Skin epidermis (tissue), 12 donors: ENCODE measurements around the gene PCMTD2.

ENCODE experiments used
- H3K27ac ChIP-seq, 21 experiments: fragments of 200-600 bp; sonication (generic) in 11 of 21; one replicate each; pipeline ENCODE4 v1.5.0; 2020; ENCODE audit warnings: mild to moderate bottlenecking in 3 of 21, inconsistent platforms in 2 of 21, moderate library complexity in 2 of 21
- H3K4me3 ChIP-seq, 7 experiments: fragments of 200-600 bp; sonication (generic) in 2 of 7; one replicate each; pipeline ENCODE4 v1.5.0; 2020; ENCODE audit warnings: inconsistent platforms in 2 of 7, mild to moderate bottlenecking in 2 of 7, moderate library complexity in 1 of 7

The PCMTD2 gene

DNA sequence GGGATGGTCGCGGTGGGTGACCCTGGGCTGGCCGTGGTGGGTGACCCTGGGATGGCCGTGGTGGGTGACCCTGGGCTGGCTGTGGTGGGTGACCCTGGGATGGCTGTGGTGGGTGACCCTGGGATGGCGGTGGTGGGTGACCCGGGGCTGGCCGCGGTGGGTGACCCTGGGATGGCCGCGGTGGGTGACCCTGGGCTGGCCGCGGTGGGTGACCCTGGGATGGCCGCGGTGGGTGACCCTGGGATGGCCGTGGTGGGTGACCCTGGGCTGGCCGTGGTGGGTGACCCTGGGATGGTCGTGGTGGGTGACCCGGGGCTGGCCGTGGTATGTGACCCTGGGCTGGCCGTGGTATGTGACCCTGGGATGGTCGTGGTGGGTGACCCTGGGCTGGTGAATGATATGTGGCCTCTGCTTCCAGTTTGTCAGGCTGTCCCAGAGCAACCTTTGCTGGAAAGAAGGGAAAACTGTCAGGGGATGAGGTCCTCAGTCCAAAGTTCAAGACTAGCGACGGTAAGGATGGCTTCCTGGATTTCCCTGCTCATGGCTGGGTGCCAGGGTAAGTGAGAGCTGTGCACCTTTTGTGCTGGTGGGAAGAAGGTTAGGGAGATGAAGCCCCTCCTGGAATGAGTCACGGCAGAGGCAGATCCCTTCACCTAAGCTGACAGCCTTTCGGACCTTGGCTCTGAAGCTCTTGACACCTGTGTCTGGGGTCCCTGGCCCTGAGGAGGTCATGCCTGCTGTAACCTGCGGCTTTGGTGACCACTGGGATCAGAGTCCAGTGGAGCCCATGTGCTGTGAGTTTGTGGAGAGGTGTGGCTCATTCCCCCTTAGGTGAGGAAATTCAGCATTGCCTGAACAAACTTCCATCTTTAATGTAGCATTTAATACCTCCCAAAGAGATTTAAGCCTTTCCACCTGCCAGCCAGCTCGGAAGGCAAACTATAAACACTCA is 19.1 kb upstream of the PCMTD2 start:
- H3K4me3 ChIP-seq, result no peak overlapping the region
- no peak overlapping the region for H3K27ac ChIP-seq

DNA sequence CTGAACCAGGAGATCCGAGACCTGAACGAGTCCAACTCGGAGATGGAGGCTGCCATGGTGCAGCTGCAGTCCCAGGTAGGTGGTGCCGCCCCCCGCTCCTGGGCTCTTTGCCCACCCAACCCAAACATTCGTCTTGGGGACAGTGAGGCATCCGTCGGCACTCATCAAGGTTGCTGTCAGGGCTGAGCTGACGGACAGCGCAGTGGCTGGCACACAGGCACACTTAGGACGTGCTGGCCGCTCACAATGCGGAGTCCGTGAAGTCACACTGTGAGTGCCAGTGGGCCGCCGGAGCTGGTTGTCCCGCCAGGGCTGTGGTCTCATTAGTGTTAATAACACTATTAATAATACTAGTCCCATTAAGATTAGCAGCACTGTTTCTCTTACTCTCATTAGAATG is 18.2 kb upstream of the PCMTD2 start:
- Histone ChIP-seq H3K27ac (no peak overlapping the region), H3K4me3 (no peak overlapping the region)

DNA sequence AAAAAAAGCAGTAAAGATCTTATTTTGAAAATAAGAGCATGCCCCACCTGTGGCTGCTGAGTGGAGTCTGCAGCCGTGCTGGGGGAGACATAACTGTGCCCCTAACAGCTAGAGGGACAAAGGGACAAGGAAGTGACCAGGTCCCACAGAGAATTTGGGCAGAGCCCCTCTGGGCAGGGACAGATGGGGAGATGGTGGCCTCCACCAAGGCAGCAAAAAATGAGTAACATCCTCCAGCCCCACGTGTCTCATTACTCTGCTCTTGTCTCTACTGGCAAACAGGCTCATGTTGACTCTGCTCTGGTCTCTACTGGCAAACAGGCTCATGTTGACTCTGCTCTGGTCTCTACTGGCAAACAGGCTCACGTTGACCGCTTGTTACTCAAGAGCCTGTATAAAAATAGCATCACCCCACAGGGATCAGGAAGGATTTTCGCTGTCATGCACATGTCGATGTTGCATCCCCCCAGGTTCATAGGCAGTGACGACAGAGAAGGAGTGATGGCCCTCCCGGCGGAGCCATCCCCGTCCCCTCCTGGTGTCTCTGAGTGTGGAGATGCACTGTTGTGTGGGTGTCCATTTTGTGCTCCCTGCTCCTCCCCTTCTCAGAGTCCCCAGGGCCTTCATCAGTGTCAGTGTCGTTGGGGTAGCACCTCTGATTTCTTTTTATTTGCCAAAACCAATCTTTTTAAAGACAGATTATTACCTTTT is 17.3 kb upstream of the PCMTD2 start:
- Histone ChIP-seq H3K4me3 (no peak overlapping the region), H3K27ac (no peak overlapping the region)

DNA sequence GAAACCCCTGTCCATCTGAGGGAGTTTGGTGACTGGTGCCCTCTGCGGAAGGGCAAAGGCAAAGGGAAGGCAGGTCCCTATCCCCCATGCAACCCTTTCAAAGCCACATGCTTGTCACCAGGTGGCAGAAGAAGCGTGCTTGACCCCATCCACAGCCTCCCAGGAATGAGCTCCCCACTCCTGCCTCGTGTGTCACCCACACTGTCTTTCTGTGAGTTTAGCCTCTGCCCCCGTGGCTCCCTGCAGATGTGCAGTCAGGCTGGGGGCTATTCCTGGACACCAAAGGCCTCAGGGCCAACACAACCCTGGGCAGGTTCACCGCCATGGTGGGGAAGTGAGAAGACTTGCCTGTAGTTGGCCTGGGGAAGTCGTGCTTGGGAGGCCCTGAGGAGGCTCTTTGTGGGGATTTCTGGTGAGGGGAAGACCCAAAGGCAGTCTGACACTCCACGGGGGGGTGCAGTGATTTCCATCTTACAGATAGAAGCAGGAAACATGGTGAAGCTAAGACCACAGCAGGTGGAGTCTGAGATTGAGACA is 16.6 kb upstream of the PCMTD2 start:
- H3K27ac ChIP-seq, result no peak overlapping the region

DNA sequence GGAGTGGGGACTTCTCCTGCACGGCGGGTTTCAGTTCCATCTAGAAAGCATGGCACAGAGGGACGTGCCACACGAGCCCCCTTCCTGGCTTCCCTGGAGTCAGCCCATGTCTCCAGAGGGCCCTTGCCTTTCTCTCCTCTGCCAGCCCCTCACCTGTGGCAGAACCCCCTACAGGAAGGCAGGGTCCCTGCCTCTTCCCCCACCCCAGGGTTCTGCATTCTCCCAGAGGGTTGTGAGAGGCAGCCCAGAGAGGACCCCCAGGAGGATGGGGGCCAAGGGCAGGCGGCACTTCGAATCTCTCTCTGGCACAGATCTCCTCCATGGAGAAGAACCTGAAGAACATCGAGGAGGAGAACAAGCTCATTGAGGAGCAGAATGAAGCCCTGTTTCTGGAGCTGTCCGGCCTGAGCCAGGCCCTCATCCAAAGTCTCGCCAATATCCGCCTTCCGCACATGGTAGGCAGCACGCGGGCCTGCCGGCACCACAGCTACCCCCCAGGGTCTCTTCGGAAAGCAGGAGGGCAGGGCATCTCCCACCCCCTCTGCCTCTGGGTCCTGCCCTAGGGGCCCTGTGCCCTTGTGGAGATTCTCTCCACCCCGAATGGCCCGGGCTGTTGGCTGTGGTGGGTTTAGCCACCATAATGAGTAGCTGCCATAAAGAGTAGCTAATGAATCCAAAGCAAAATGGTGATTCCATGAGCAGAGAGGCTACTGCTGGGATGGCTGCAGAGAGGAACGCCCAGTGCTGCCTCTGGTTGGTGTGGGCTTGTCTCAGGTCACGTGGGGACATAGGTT is 15.9 kb upstream of the PCMTD2 start:
- H3K27ac ChIP-seq, result no peak overlapping the region
- H3K4me3 ChIP-seq, result no peak overlapping the region

More for the DNA sequence above, 16.6 kb upstream of the PCMTD2 start:
- no peak overlapping the region for H3K4me3 ChIP-seq

DNA sequence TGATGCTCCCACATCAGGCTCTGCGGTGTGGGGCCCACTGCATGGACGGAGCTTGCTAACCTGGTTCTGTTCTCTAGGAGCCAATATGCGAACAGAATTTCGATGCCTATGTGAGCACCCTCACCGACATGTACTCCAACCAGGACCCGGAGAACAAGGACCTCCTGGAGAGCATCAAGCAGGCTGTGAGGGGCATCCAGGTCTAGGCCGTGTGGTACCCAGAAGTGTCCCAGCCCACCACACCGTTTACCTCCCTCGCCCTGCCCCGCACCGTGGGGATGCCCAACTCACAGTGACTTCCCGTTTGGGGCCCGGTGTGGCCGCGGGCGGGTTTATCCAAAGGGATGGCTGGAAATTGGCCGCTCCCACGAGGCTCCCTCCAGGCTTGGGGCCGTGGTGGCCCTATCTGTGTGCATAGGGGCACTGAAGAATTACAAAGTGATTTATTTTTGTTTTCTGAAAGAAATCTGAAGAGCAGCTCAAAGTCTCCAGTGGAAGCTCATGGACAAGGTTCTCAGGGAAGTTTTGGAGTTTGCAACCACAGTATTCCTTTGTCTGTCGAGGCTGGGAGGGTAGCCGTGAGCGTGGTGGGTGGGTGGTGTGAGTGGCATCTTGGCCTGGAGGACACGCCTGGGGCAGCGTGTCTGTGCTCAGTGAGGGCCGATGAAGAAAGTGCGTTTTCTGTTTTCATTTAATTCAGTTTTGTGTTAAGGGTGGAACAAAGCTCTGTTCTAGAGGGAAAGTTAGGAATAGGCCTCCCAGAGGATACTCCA is 15.1 kb upstream of the PCMTD2 start:
- H3K4me3 ChIP-seq, result no peak overlapping the region
- H3K27ac ChIP-seq, result no peak overlapping the region

DNA sequence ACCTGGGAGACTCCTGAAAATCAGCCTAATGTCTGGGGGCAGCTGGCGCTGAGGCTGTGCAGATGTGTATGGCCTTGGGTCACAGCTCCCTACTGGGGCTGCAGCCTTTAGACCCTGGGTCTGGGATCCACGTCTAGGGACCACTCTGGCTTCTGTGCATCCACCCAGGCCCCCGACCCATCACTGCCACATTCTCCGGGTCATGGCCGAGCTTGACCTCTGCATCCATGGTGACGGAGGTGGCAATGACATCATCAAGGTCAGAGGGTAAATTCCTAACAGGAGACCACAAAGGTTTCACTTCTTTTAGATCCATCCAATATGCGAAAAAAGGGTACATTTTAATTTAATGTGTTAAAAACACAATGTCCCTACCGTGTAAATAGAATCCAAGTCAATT is 14.5 kb upstream of the PCMTD2 start:
- H3K27ac ChIP-seq, result no peak overlapping the region
- H3K4me3 ChIP-seq, result no peak overlapping the region

DNA sequence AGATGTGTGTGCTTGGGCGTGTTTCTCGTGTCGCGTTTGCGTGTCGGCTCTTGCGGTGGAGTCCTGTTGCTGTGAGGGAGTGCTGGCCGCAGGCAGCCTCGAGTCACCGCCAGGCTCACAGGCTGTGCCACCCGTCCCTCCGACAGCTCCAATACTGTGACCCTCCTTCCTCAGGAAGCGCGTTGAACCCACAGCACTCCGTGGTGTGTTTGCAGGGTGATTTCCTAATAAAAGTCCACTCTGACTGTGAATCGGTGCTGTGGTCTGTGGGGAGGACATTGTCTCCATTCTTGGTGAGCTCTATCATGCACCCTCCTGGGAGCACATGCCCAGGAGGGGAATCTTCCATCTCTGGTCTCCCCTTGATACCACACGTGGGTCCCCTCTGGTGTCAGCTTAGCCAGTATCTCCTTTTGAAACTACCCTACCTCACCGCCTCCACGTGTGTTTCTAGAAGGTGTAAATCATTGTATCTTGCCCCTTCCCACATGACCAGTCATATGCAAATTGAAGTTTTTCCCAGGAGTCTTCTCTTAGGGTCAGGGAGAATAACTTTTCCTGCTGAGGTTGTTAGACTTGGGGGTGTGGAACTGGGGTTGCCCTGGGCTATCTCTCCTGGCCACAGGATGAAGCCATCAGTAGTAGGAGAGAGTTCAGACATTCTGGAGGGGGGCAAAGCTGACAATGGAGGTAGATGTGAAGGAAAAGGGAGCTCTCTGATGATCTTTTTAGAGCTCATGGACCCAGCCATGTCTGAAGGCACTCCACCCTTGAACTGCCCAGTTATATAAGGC is 13.3 kb upstream of the PCMTD2 start:
- Histone ChIP-seq H3K4me3 (no peak overlapping the region), H3K27ac (no peak overlapping the region)

DNA sequence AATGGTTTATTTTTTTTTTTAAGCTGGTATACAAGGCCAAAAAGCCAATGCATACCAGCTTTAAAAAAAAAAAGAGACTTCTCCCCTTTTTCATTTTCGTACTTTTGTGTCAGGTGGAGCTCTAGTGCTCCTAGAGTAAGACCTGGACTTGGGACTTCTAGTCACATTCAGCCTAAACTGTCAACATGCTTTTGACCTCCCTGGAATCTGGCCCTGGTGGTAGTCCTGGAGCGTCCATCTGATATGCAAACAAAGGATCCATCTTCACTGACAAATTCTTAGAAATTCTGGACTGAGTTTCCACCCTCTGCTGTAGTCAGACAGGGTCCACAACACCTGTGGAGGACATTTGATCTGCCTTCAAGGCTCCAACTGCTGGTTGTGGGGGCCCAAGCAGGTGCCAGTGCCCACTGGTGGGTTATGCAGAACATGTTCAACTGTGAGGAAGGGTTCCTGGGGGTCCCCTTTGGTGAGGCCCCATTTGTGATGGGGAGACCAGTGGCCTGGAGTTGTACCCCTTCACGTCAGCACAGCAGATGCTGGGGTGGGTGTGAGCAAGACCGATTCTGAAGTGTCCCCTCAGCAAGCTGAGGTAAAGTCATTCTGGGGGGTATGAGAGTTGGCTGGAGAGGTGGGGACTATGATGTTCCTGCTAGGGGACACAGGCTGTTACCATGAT is 12.6 kb upstream of the PCMTD2 start:
- Histone ChIP-seq H3K4me3 (no peak overlapping the region), H3K27ac (no peak overlapping the region)

DNA sequence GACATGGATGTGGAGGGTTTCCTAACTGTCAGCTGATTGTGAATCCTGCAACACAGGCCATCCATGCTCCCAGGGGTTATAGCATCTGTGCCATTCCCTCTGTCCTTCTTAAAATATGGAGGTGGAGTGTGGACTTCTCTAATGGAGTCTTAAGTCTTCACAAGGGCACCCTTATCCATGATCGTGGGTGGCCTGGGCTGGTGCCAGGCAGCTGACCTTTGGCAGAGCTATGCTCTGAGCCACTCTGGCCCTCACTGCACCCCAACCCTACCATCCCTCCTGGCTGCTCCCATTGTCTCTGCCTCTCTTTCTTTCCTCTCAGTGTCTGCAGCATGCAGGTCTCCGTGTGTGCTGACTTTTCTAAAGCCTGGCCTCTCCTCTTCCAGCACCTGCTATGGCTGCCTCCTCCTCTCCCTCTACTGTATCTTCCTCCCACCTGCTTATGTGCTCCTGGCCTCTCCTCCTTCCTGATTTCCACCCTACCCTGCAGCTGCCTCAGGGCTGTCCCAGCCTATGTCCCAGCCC is 11.2 kb upstream of the PCMTD2 start:
- H3K27ac ChIP-seq, result no peak overlapping the region
- H3K4me3 ChIP-seq, result no peak overlapping the region

DNA sequence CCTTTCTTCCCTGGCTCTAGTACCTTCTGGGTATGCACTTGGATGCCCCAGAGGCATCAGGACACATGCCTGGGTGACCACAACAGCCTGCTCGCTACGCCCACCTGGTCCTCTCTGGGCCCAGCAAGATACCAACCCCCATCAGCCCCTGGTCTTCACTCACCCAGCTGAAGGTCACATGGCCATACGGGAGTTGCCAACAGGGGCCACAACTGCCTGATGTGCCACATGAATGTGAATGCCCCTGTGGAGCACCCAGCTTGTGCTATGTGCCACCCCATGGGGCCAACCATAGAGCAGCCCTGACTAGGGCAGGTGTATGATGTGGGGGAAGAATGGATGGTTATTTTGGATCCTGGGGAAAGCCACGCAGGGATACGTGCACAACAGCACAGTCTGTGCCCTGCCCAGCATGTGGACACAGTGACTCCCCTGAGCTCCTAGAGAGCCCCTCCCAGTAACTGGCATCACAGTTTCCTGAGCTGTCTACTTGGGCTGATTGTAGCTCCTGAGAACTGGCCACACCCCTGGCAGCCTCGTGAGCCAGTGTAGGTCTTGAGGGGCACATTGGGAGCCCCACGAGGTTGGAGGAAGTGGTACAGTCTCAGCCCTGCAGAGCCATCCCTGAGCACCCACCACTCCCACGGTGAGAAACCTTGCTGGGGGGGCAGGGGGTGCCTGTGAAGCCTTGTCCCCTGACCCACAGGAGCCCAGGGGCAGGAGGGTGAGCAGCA is 10.5 kb upstream of the PCMTD2 start:
- no peak overlapping the region for H3K27ac ChIP-seq
- no peak overlapping the region for H3K4me3 ChIP-seq

DNA sequence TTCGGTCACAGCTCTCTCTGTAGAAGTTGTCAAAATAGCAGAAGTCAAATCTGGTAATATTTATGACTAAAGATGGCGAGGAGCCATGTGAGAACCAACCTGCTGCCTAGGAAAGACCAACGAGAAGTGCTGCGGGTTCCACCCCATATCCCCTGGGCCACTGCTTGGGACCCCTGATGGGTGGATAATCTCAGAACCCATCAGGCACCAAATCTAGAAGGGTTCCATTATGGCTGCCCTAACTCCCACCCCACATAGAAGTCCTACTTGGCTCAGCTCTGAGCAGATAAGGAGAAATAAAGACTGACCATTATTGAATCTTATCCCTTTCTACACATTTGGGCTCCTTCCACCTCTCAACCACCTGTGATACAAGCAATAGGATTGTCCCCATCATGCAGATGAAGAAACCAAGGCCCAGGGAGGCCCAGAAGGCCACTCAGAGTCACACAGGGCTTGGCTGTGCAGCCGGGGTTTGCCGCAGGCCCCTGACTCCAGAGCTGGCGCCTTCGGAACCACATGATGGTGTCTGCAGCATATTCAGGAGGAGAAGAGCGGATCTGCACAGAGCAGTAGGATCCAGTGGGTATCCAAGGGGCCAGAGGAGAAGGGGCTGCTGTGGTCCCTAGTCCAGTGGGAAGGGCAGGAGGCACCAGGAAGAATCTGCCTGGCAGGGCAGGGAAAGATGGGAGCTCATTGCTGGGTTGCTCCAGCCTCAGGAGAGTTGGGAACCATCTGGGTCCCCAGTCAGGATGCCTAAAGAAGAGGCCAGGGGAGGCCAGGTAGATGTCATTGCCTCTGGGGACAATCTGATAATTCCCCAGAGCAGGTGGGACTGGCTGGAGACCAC is 9.6 kb upstream of the PCMTD2 start:
- no peak overlapping the region for H3K27ac ChIP-seq
- H3K4me3 ChIP-seq, result no peak overlapping the region

DNA sequence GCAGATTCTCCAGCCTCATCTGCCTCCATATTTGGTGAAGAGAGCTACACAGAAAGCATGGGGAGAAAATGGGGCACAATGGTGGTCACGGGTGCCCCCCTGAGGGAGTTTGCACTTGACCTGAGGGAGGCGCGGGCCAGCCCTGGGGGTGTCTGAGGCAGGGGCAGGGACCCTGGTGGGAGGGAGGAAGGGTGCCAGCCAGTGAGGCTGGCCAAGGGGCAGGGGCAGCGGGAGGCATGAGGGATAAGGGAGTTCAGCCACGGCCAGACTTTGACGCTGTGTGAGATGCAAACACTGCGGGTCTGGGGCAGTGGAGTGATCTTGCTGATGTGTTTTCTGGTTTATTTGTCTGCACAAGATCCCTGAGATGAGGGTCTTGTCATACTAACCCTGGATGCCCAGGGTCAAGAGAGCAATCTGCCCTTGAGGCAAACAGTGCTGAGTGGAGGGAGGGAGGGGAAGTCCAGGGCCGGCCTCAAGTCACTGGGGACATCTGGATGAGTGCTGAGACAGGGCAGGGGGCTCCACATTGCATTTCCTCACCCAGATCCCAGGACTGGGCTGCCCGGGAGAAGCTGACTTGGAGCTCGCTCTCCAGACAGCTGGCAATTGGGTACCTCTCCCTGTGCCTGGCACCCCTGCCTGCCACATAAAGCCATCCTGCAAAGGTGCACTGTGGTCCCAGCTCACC is 8.8 kb upstream of the PCMTD2 start:
- Histone ChIP-seq H3K27ac (no peak overlapping the region), H3K4me3 (no peak overlapping the region)

DNA sequence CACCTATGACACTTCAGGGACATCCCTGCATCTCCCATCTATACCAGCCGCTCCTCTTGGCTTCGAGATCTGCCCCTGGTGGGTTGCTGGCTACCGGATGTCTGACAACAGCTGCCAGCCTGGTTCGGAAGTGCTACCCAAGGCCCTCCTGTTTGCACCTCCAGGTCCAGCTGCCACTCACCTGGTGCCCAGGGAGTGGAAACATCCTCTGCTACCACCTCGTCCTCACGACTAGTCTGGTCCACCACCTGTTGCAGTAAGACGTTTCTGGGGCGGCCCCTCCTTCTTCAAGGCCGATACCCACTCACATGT is 8.3 kb upstream of the PCMTD2 start:
- H3K4me3 ChIP-seq, result no peak overlapping the region
- no peak overlapping the region for H3K27ac ChIP-seq

DNA sequence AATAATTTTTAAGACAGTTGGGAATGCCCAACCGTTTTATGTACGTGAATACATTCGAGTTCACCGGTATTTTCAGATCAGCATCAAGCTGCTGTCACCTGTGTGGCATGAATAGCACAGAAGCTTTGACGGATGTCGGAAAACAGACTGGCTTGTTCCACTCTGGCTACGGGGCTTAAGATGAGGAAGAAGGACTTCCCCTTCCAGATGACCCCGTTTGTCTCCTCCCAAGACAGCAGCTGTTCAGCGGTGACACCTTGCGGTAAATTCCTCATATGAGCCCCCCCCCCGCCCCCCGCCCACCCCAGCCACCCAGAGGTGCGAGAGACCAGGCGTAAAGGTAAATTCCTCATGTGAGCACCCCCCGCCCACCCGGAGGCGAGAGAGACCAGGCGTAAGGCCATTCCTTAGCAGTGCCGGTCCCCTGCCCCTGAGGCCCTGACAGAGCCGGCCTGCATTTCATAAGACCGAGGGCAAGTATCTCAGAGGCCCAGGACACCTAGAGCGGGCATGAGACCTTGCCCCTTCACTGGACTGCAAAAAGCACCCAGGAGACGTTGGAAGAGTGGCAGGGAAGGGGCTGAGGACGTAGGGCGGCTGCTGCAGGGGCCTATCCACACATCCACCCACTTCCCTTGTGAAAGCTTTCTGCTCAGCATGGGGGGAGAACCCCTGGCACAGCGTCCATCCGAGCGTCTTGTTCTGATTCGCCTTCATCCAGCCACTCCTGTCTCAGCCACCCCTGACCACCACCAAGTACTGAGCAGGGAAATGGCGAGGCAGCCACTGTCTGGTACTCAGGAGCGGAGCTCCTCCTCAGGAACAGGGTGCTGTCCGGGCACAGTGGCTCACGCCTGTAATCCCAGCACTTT is 7.3 kb upstream of the PCMTD2 start:
- Histone ChIP-seq H3K27ac (no peak overlapping the region), H3K4me3 (no peak overlapping the region)
